Endothelial cell of umbilical vein (primary cell): Measurements from ENCODE around the gene KCTD10. TPM values are rescaled to one million over a fixed set of nuclear protein-coding genes. Genes with fewer than 3 reads are reported as not detected.
A peak's percentile ranks its signal among the peaks of the same experiment; 100 is the strongest.

Source experiments
- BruUV-seq: library from RNA; stranded (reverse); fragments of 400-500 nt; replicated peaks from 2 replicates; lab custom pipeline; 2021; lab: Mats Ljungman, UMichigan
- CTCF ChIA-PET: fragments of 300-600, 350-600 bp; sonication (Branson Sonifier 250); formaldehyde crosslinking; loops from one replicate; lab custom pipeline; 2021; ENCODE audit warnings: antibody characterized with exemption, inconsistent platforms; lab: Charles Lee
- POLR2A ChIA-PET: fragments of 300-600, 350-600 bp; sonication (Branson Sonifier 250); formaldehyde crosslinking; loops from one replicate; lab custom pipeline; 2021; ENCODE audit warnings: antibody characterized with exemption, inconsistent platforms; lab: Charles Lee
- DNase-seq: peaks from one replicate; pipeline ENCODE4 v3.0.0-alpha.2; 2011; ENCODE audit warnings: low read depth, low spot score
- FAIRE-seq: peaks from 2 replicates; lab custom pipeline; 2011; peaks lifted over from hg19 to GRCh38; lab: Jason Lieb, UNC
- H2AFZ ChIP-seq: 2 replicates; pipeline ENCODE4 v1.6.0; 2012; ENCODE audit warnings: low read depth, low read length, control low read depth, inconsistent platforms
- H3K27ac ChIP-seq: 2 replicates; pipeline ENCODE4 v1.5.1; 2011; ENCODE audit warnings: low read depth, mild to moderate bottlenecking, control low read depth, low read length, moderate library complexity; ENCODE audit not compliant: insufficient read depth
- H3K27me3 ChIP-seq, 2 experiments: 2 replicates each; pipeline versions ENCODE4 v1.6.0 to v1.6.1; 2011; ENCODE audit warnings: low read length in 2 of 2, mixed read lengths in 1 of 2; ENCODE audit not compliant: control insufficient read depth in 2 of 2, insufficient read depth in 2 of 2
- H3K36me3 ChIP-seq, 2 experiments: 2 replicates in 1 of 2; 3 replicates in 1 of 2; pipeline ENCODE4 v1.5.1; 2011; ENCODE audit warnings: low read length in 2 of 2, mild to moderate bottlenecking in 1 of 2, moderate library complexity in 1 of 2; ENCODE audit not compliant: control insufficient read depth in 2 of 2, insufficient read depth in 2 of 2; ENCODE audit errors: extremely low read depth in 1 of 2
- H3K4me1 ChIP-seq: 3 replicates; pipeline ENCODE4 v1.5.1; 2011; ENCODE audit warnings: mild to moderate bottlenecking, low read length; ENCODE audit not compliant: control insufficient read depth, insufficient read depth; ENCODE audit errors: extremely low read depth
- H3K4me2 ChIP-seq: 2 replicates; pipeline ENCODE4 v1.6.1; 2011; ENCODE audit warnings: low read length, control low read depth, mixed read lengths; ENCODE audit not compliant: insufficient read depth
- H3K4me3 ChIP-seq, 3 experiments: fragments of 200-600 bp in 1 of 3; sonication (generic), shearing (Covaris generic) in 1 of 3; replicated peaks in 1 of 3; 2 replicates each; pipeline ENCODE4 v1.5.1; 2011 to 2016; ENCODE audit warnings: control low read depth in 3 of 3, low read length in 3 of 3, mild to moderate bottlenecking in 2 of 3, inconsistent platforms in 1 of 3, low read depth in 1 of 3, moderate library complexity in 1 of 3; ENCODE audit not compliant: insufficient read depth in 1 of 3
- H3K79me2 ChIP-seq: 2 replicates; pipeline ENCODE4 v1.6.0; 2012; ENCODE audit warnings: low read length, inconsistent platforms; ENCODE audit not compliant: control insufficient read depth, insufficient read depth
- H3K9ac ChIP-seq: replicated peaks from 2 replicates; pipeline ENCODE3; 2011; ENCODE audit warnings: low read length, control low read depth; ENCODE audit not compliant: insufficient read depth; ENCODE audit errors: extremely low read depth
- H3K9me1 ChIP-seq: replicated peaks from 3 replicates; pipeline ENCODE4 v1.6.0; 2011; ENCODE audit warnings: mild to moderate bottlenecking, low read length; ENCODE audit not compliant: control insufficient read depth, insufficient read depth; ENCODE audit errors: extremely low read depth
- H3K9me3 ChIP-seq: replicated peaks from 2 replicates; pipeline ENCODE4 v1.5.1; 2012; ENCODE audit warnings: low read length, inconsistent platforms; ENCODE audit not compliant: control insufficient read depth, insufficient read depth
- H4K20me1 ChIP-seq: replicated peaks from 2 replicates; pipeline ENCODE3; 2011; ENCODE audit warnings: mild to moderate bottlenecking, low read length; ENCODE audit not compliant: control insufficient read depth, insufficient read depth; ENCODE audit errors: extremely low read depth
- CTCF ChIP-seq, 2 donors: IDR thresholded peaks; 1 replicate in 1 of 2; 2 replicates in 1 of 2; pipeline ENCODE4 v1.5.1; 2011; ENCODE audit warnings: low read length in 2 of 2, mild to moderate bottlenecking in 2 of 2, moderate library complexity in 2 of 2, control low read depth in 1 of 2, inconsistent platforms in 1 of 2, low read depth in 1 of 2; ENCODE audit not compliant: insufficient read depth in 1 of 2; ENCODE audit errors: extremely low read depth in 1 of 2
- EZH2 ChIP-seq: IDR thresholded peaks from 2 replicates; pipeline ENCODE4 v1.6.1; 2012; ENCODE audit warnings: borderline replicate concordance, low read depth, mild to moderate bottlenecking, moderate library complexity, low read length, inconsistent platforms; ENCODE audit not compliant: severe bottlenecking
- FOS ChIP-seq: IDR thresholded peaks from 2 replicates; pipeline ENCODE4 v1.6.1; 2011; ENCODE audit warnings: mild to moderate bottlenecking, low read length, moderate library complexity, borderline replicate concordance; ENCODE audit not compliant: insufficient read depth
- GATA2 ChIP-seq: IDR thresholded peaks from 2 replicates; pipeline ENCODE4 v1.7.0; 2011; ENCODE audit warnings: low read depth, mild to moderate bottlenecking, moderate library complexity, mixed read lengths, low read length; ENCODE audit not compliant: insufficient read length, insufficient read depth
- JUN ChIP-seq: IDR thresholded peaks from 2 replicates; pipeline ENCODE4 v1.6.1; 2011; ENCODE audit warnings: borderline replicate concordance, low read depth; ENCODE audit not compliant: insufficient read length, insufficient read depth
- MYC ChIP-seq: IDR thresholded peaks from one replicate; pipeline ENCODE4 v1.6.1; 2011; ENCODE audit warnings: mild to moderate bottlenecking, low read depth, low read length
- POLR2A ChIP-seq: IDR thresholded peaks from 2 replicates; pipeline ENCODE4 v1.6.1; 2012; ENCODE audit warnings: low read depth, mild to moderate bottlenecking, control low read depth, low read length
- POLR2AphosphoS5 ChIP-seq: IDR thresholded peaks from 2 replicates; pipeline ENCODE4 v1.6.1; 2012; ENCODE audit warnings: low read depth, mild to moderate bottlenecking, control low read depth, low read length, moderate library complexity; ENCODE audit not compliant: insufficient read depth
- dilution Hi-C: fragments of 300-500 bp; cut with MboI; formaldehyde crosslinking; loops from one replicate; pipeline ENCODE4 v1.15.0; 2019; ENCODE audit warnings: low sequenced_read_pairs; ENCODE audit not compliant: extremely low pct_ligation_motif_present
- intact Hi-C: fragments of 100-400 bp; cut with micrococcal nuclease; formaldehyde crosslinking; loops from one replicate; pipeline ENCODE4 v1.10.0; 2022
- polyA plus RNA-seq, 4 experiments: library from polyadenylated mRNA; depleted of rRNA in 3 of 4; stranded (reverse) in 3 of 4; unstranded in 1 of 4; fragments of >200 nt; gene quantifications; 2 replicates each; pipeline versions ENCODE4 v1.2.1 to v1.2.3, GENCODE V29; 2011 to 2012; ENCODE audit warnings: missing spikeins in 1 of 4
- total RNA-seq: library from RNA; stranded (reverse); gene quantifications from 2 replicates; pipeline ENCODE4 v1.2.3, GENCODE V29; 2021
- TF ChIP-seq, protein P1 (sequence below): IDR thresholded peaks from 2 replicates; pipeline ENCODE4 v1.6.1; 2011; ENCODE audit not compliant: insufficient read depth, insufficient read length

KCTD10 gene
- total and polyA plus RNA-seq, 2 donors (not counting 3 experiments of a cell fraction or from before 2014, with no cell fraction given), result 101 to 112 TPM

DNA sequence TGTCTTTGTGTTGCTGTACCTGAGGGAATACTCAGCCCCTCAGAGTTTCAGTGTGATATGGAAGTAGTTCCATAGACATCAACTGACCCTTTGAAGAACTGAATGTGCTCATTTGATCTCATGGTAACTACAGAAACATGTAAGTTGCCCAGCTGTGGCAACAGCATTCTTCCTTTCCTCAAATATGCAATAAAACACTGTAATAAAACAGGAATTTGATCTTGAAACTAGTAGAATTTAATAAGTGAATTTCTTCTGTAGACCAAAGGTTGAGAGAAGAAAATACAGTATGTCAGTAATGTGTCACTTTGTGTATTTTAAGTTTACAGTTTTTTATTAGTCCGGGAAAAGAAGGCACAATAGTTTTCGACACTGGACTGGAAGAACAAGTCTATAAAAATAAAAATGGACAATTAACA is 31.9 kb downstream of the KCTD10 start:
- no peaks in the 10 kb centered on the region for H3K9me1 ChIP-seq
- H3K4me1 ChIP-seq, result peaks cover 14% of the 10 kb centered on the region
- DNase-seq (peak; percentile 49), FAIRE-seq (no peak)
- peaks cover 3% of the 10 kb centered on the region for H4K20me1 ChIP-seq
- ChIA-PET POLR2A (no interaction called here), CTCF (interaction anchor here (4.0 kb wide), 1 partner anchor 12 kb away, joined by 21 read pairs; no protein-coding TSS in a partner anchor)
- peaks cover 11% of the 10 kb centered on the region for H3K79me2 ChIP-seq
- H3K36me3 ChIP-seq, result peaks cover 6 to 9% of the 10 kb centered on the region in 2 experiments
- H2AFZ ChIP-seq, result no peak overlapping the region
- no peak for TF ChIP-seq JUN
- H3K27ac ChIP-seq, result no peak overlapping the region
- H3K27me3 ChIP-seq, result no peaks in the 10 kb centered on the region
- H3K9ac ChIP-seq, result no peak overlapping the region
- no peaks in the 10 kb centered on the region for H3K9me3 ChIP-seq
- H3K4me3 ChIP-seq, result no peak overlapping the region
- intact Hi-C loops, result no loop called here
- dilution Hi-C loops, result no loop called here
- H3K4me2 ChIP-seq, result no peak overlapping the region
- BruUV-seq, result no TSS peak

- CTCF ChIA-PET, result interaction anchor here (1.1 to 4.0 kb wide), 2 partner anchors 11 to 19 kb away, joined by 3 to 21 read pairs; no protein-coding TSS in a partner anchor
- Histone ChIP-seq H3K9ac (no peak overlapping the region), H3K9me3 (no peaks in the 10 kb centered on the region), H3K4me2 (no peak overlapping the region), H3K27me3 (no peaks in the 10 kb centered on the region), H3K36me3 (peaks cover 5 to 9% of the 10 kb centered on the region in 2 experiments), H3K4me3 (no peak overlapping the region), H3K4me1 (peaks cover 13% of the 10 kb centered on the region), H4K20me1 (peaks cover 3% of the 10 kb centered on the region), H3K79me2 (peaks cover 5% of the 10 kb centered on the region), H2AFZ (no peak overlapping the region), H3K9me1 (no peaks in the 10 kb centered on the region), H3K27ac (no peak overlapping the region)
- dilution Hi-C loops, result no loop called here
- DNase-seq (no peak), FAIRE-seq (no peak)
- TF ChIP-seq POLR2AphosphoS5, result no peak
- no peak for TF ChIP-seq FOS
- no peak for TF ChIP-seq JUN
- TF ChIP-seq, protein P1, sequence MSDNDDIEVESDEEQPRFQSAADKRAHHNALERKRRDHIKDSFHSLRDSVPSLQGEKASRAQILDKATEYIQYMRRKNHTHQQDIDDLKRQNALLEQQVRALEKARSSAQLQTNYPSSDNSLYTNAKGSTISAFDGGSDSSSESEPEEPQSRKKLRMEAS, result no peak
- TF ChIP-seq POLR2A, result no peak
- no peak for TF ChIP-seq MYC
- TF ChIP-seq CTCF (IDR thresholded peaks at IDR 0.05; ENCODE audit: extremely low read depth in 1 of 2, insufficient read depth in 1 of 2, low read depth in 1 of 2, low read length in 2 of 2), result no peak
- TF ChIP-seq EZH2, result no peak
- TF ChIP-seq GATA2, result no peak
- POLR2A ChIA-PET, result no interaction called here
- no TSS peak for BruUV-seq
- intact Hi-C loops, result no loop called here
These were observed 32.8 kb downstream of the KCTD10 start for GRCh38 chr12:109444259-109444658.
